HCT116 (cell line): ENCODE results near the gene FAM151A. TPM values are rescaled to one million over a fixed set of nuclear protein-coding genes. Genes with fewer than 3 reads are reported as not detected.

Experiments
- ATAC-seq: fragments of 200-7000 bp; cut with Tn5 transposase; 2 replicates; pipeline ENCODE4 v1.9.1; 2020; ENCODE audit warnings: mild to moderate bottlenecking, moderate library complexity
- BruUV-seq: library from RNA; stranded (reverse); fragments of 400-500 nt; replicated peaks from 2 replicates; lab custom pipeline; 2021; lab: Mats Ljungman, UMichigan
- CTCF ChIA-PET: fragments of 300-600 bp; sonication (Branson Sonifier 250); formaldehyde crosslinking; loops from one replicate; lab custom pipeline; 2021; ENCODE audit warnings: antibody characterized with exemption; lab: Charles Lee
- POLR2A ChIA-PET: fragments of 300-600, 350-600 bp; sonication (Branson Sonifier 250); formaldehyde crosslinking; loops from one replicate; lab custom pipeline; 2021; ENCODE audit warnings: antibody characterized with exemption; lab: Charles Lee
- RAD21 ChIA-PET, 2 experiments: fragments of 300-600 bp; sonication (Branson Sonifier 250); formaldehyde crosslinking; loops; one replicate each; lab custom pipeline; 2023; ENCODE audit warnings: low total read pairs in 2 of 2; ENCODE audit not compliant: uncharacterized antibody in 2 of 2, unreplicated experiment in 2 of 2, low non-redundant PET in 1 of 2; lab: Charles Lee
- DNase-seq: peaks from one replicate; pipeline ENCODE4 v3.0.0-alpha.2; 2010; ENCODE audit warnings: low read depth, low spot score
- H2AFZ ChIP-seq: fragments of 200-600 bp; shearing (Covaris generic), sonication (generic); 2 replicates; pipeline ENCODE4 v1.6.1; 2017; ENCODE audit warnings: low read depth, mixed run types, mixed read lengths, antibody characterized with exemption, low read length; ENCODE audit not compliant: poor library complexity, severe bottlenecking
- H3K27ac ChIP-seq: 2 replicates; pipeline ENCODE4 v1.5.1; 2012; ENCODE audit warnings: low read depth, low read length
- H3K27me3 ChIP-seq: fragments of 200-600 bp; sonication (generic); 2 replicates; pipeline ENCODE4 v1.6.1; 2016; ENCODE audit warnings: mixed run types, low read length, mixed read lengths; ENCODE audit not compliant: insufficient read depth
- H3K36me3 ChIP-seq, 2 experiments: fragments of 200-500 bp in 1 of 2; fragments of 200-600 bp in 1 of 2; sonication (Bioruptor generic) in 1 of 2; sonication (generic) in 1 of 2; 2 replicates each; pipeline versions ENCODE4 v1.5.1 to v1.6.1; 2014 to 2016; ENCODE audit warnings: low read length in 2 of 2, inconsistent platforms in 1 of 2, mixed read lengths in 1 of 2, mixed run types in 1 of 2; ENCODE audit not compliant: insufficient read depth in 2 of 2, control insufficient read depth in 1 of 2
- H3K4me1 ChIP-seq, 2 experiments: fragments of 200-600 bp in 1 of 2; sonication (generic) in 1 of 2; 2 replicates each; pipeline versions ENCODE4 v1.5.1 to v1.6.1; 2012 to 2017; ENCODE audit warnings: low read length in 2 of 2, inconsistent platforms in 1 of 2, mild to moderate bottlenecking in 1 of 2, mixed read lengths in 1 of 2, mixed run types in 1 of 2, moderate library complexity in 1 of 2; ENCODE audit not compliant: insufficient read depth in 2 of 2, control insufficient read depth in 1 of 2
- H3K4me2 ChIP-seq: fragments of 200-600 bp; sonication (generic); 2 replicates; pipeline ENCODE4 v1.6.1; 2017; ENCODE audit warnings: mixed run types, low read length, mixed read lengths
- H3K4me3 ChIP-seq, 2 experiments: fragments of 200-600 bp in 1 of 2; sonication (generic) in 1 of 2; replicated peaks in 1 of 2; 2 replicates each; pipeline ENCODE4 v1.5.1; 2011 to 2016; ENCODE audit warnings: low read length in 2 of 2, control low read depth in 1 of 2, low read depth in 1 of 2, mild to moderate bottlenecking in 1 of 2, mixed read lengths in 1 of 2, mixed run types in 1 of 2
- H3K79me2 ChIP-seq: fragments of 200-600 bp; sonication (generic); 2 replicates; pipeline ENCODE4 v1.6.1; 2017; ENCODE audit warnings: mild to moderate bottlenecking, mixed run types, low read length, moderate library complexity, mixed read lengths; ENCODE audit not compliant: insufficient read depth
- H3K9ac ChIP-seq: fragments of 200-600 bp; sonication (generic); 2 replicates; pipeline ENCODE4 v1.6.1; 2016; ENCODE audit warnings: low read length, mixed read lengths
- H3K9me2 ChIP-seq: fragments of 200-600 bp; sonication (generic), shearing (Covaris generic); 2 replicates; pipeline ENCODE4 v1.6.1; 2017; ENCODE audit warnings: mixed run types, mild to moderate bottlenecking, moderate library complexity; ENCODE audit not compliant: insufficient read depth
- H3K9me3 ChIP-seq, 2 experiments: fragments of 200-500 bp in 1 of 2; fragments of 200-600 bp in 1 of 2; sonication (Bioruptor generic) in 1 of 2; sonication (generic) in 1 of 2; 2 replicates each; pipeline ENCODE4 v1.6.1; 2014 to 2017; ENCODE audit warnings: low read length in 2 of 2, mixed read lengths in 2 of 2, inconsistent platforms in 1 of 2, low read depth in 1 of 2, mild to moderate bottlenecking in 1 of 2, mixed run types in 1 of 2, moderate library complexity in 1 of 2; ENCODE audit not compliant: control insufficient read depth in 1 of 2, insufficient read depth in 1 of 2
- H4K20me1 ChIP-seq: fragments of 200-600 bp; sonication (generic), shearing (Covaris generic); 2 replicates; pipeline ENCODE4 v1.6.1; 2017; ENCODE audit warnings: mixed run types, mild to moderate bottlenecking, moderate library complexity; ENCODE audit not compliant: insufficient read depth
- ATF3 ChIP-seq: IDR thresholded peaks from 2 replicates; pipeline ENCODE4 v1.6.1; 2012
- EGR1 ChIP-seq: IDR thresholded peaks from 2 replicates; pipeline ENCODE4 v1.6.1; 2012; ENCODE audit warnings: low read depth
- ELF1 ChIP-seq: IDR thresholded peaks from 2 replicates; pipeline ENCODE4 v1.6.1; 2012; ENCODE audit warnings: low read depth, borderline replicate concordance
- EZH2 ChIP-seq: fragments of 200-600 bp; sonication (generic); IDR thresholded peaks from 2 replicates; pipeline ENCODE4 v1.6.1; 2017; ENCODE audit warnings: antibody characterized with exemption, mixed run types
- EZH2phosphoT487 ChIP-seq: fragments of 200-600 bp; IDR thresholded peaks from 2 replicates; pipeline ENCODE4 v1.6.1; 2018; ENCODE audit warnings: antibody characterized with exemption, borderline replicate concordance
- FOSL1 ChIP-seq: IDR thresholded peaks from 2 replicates; pipeline ENCODE4 v1.6.1; 2012; ENCODE audit warnings: low read depth
- MAX ChIP-seq: IDR thresholded peaks from 2 replicates; pipeline ENCODE4 v1.6.1; 2012
- POLR2A ChIP-seq: IDR thresholded peaks from 2 replicates; pipeline ENCODE4 v1.7.0; 2011; ENCODE audit warnings: borderline replicate concordance; ENCODE audit not compliant: insufficient read depth, insufficient read length; ENCODE audit errors: extremely low read depth
- POLR2AphosphoS5 ChIP-seq: IDR thresholded peaks from 2 replicates; pipeline ENCODE4 v1.6.1; 2011; ENCODE audit warnings: mild to moderate bottlenecking, low read depth, low read length, moderate library complexity
- RAD21 ChIP-seq: IDR thresholded peaks from 2 replicates; pipeline ENCODE4 v1.6.1; 2012; ENCODE audit warnings: low read depth, mild to moderate bottlenecking
- SIN3A ChIP-seq: IDR thresholded peaks from 2 replicates; pipeline ENCODE4 v1.6.1; 2012; ENCODE audit warnings: low read depth
- SP1 ChIP-seq: IDR thresholded peaks from 2 replicates; pipeline ENCODE4 v1.6.1; 2012; ENCODE audit warnings: low read depth
- YY1 ChIP-seq: IDR thresholded peaks from 2 replicates; pipeline ENCODE4 v1.6.1; 2011; ENCODE audit warnings: low read length, low read depth, moderate library complexity, mild to moderate bottlenecking; ENCODE audit not compliant: insufficient replicate concordance; ENCODE audit errors: extremely low read depth
- ZNF274 ChIP-seq: fragments of 200-500 bp; sonication (Bioruptor generic); IDR thresholded peaks from 2 replicates; pipeline ENCODE4 v1.6.1; 2014; ENCODE audit warnings: mild to moderate bottlenecking, low read depth, low read length, inconsistent platforms
- intact Hi-C: fragments of 100-400 bp; cut with micrococcal nuclease; formaldehyde crosslinking; loops from 2 replicates; pipeline ENCODE4 v1.10.0; 2022
- total RNA-seq: library from RNA; stranded (reverse); gene quantifications from one replicate; pipeline ENCODE4 v1.2.1, GENCODE V29; 2021; ENCODE audit not compliant: unreplicated experiment

FAM151A gene
- total RNA-seq, 1 experiment from 2014 or later, result not detected

GRCh38 chr1:54564312-54565112 lies 58.8 kb downstream of the FAM151A start:
- Histone ChIP-seq H3K9me3 (no peaks in the 10 kb centered on the region), H4K20me1 (no peaks in the 10 kb centered on the region), H3K9me2 (no peaks in the 10 kb centered on the region), H3K36me3 (no peaks in the 10 kb centered on the region), H3K9ac (peak overlapping the region; percentile 52), H2AFZ (peak overlapping the region; percentile 40), H3K4me1 (peaks cover 48 to 61% of the 10 kb centered on the region in 2 experiments), H3K4me2 (peak overlapping the region; percentile 87), H3K79me2 (no peaks in the 10 kb centered on the region), H3K27ac (peak overlapping the region; percentile 51), H3K27me3 (no peaks in the 10 kb centered on the region), H3K4me3 (peak overlapping the region; percentile 58 to 62)
- TSS peak; percentile 74 for BruUV-seq
- CTCF ChIA-PET, result interaction anchor here (0.6 to 1.3 kb wide), 2 partner anchors 13 to 48 kb away, joined by 3 to 4 read pairs; no protein-coding TSS in a partner anchor
- ATAC-seq, result peak; percentile 91
- RAD21 ChIA-PET, result no interaction called here
- intact Hi-C loops, result no loop called here
- no peak; the same call in 1 of the 2 replicates for TF ChIP-seq MAX
- peak; percentile 41 for TF ChIP-seq POLR2A
- peak; percentile 64; the same call in 1 of the 2 replicates for TF ChIP-seq SIN3A
- peak; percentile 41 for TF ChIP-seq YY1
- TF ChIP-seq SP1, result peak; percentile 74
- TF ChIP-seq POLR2AphosphoS5, result peak; percentile 86
- POLR2A ChIA-PET, result interaction anchor here (0.9 to 1.8 kb wide), 3 partner anchors 10 to 65 kb away, joined by 3 to 5 read pairs (median 4); no protein-coding TSS in a partner anchor
- DNase-seq, result peak; percentile 79

GRCh38 chr1:54559771-54560231 lies 63.5 kb downstream of the FAM151A start:
- H3K9me2 ChIP-seq, result no peaks in the 10 kb centered on the region
- H3K4me2 ChIP-seq, result no peak overlapping the region
- no peak overlapping the region for H3K27ac ChIP-seq
- ChIA-PET RAD21 (no interaction called here), CTCF (no interaction called here), POLR2A (no interaction called here)
- H3K36me3 ChIP-seq, result no peaks in the 10 kb centered on the region
- H3K4me1 ChIP-seq, result peaks cover 12 to 18% of the 10 kb centered on the region in 2 experiments
- no peaks in the 10 kb centered on the region for H3K79me2 ChIP-seq
- no peak overlapping the region for H3K4me3 ChIP-seq
- H3K9me3 ChIP-seq, result 0 out of 4 replicates have a peak, but pooled peaks cover 0 to 3% of the 10 kb centered on the region in 2 experiments
- TF ChIP-seq EZH2 (no peak), POLR2A (no peak), POLR2AphosphoS5 (no peak), EZH2phosphoT487 (no peak), ZNF274 (no peak), RAD21 (no peak), FOSL1 (no peak), ATF3 (no peak), SIN3A (no peak), EGR1 (no peak), SP1 (no peak), ELF1 (no peak), YY1 (no peak)
- H4K20me1 ChIP-seq, result no peaks in the 10 kb centered on the region
- ATAC-seq (no peak), DNase-seq (no peak)
- no peak overlapping the region for H2AFZ ChIP-seq
- no TSS peak for BruUV-seq
- intact Hi-C loops, result no loop called here
- no peak overlapping the region for H3K9ac ChIP-seq
- no peaks in the 10 kb centered on the region for H3K27me3 ChIP-seq
